Mesenchymal stem cell (in vitro differentiated cells and primary cell): ENCODE results near the gene RPS3A.

Source experiments
- DNase-seq: peaks from one replicate; pipeline ENCODE4 v3.0.0-alpha.2; 2013
- H2AFZ ChIP-seq: one replicate; pipeline ENCODE4 v1.6.1; 2013; ENCODE audit warnings: low read depth, mild to moderate bottlenecking, control low read depth, inconsistent platforms, low read length, moderate library complexity
- H2AK5ac ChIP-seq: 2 replicates; pipeline ENCODE4 v1.6.1; 2013; ENCODE audit warnings: low read length, moderate library complexity, mild to moderate bottlenecking, inconsistent platforms; ENCODE audit not compliant: severe bottlenecking
- H2BK120ac ChIP-seq: one replicate; pipeline ENCODE4 v1.6.1; 2013; ENCODE audit warnings: low read depth, mild to moderate bottlenecking, inconsistent platforms, low read length, moderate library complexity
- H2BK12ac ChIP-seq, 2 experiments: one replicate each; pipeline ENCODE4 v1.6.1; 2013; ENCODE audit warnings: inconsistent platforms in 2 of 2, low read length in 2 of 2, mild to moderate bottlenecking in 2 of 2, moderate library complexity in 2 of 2, control low read depth in 1 of 2
- H2BK15ac ChIP-seq: one replicate; pipeline ENCODE4 v1.6.1; 2013; ENCODE audit warnings: mild to moderate bottlenecking, low read depth, inconsistent platforms; ENCODE audit not compliant: poor library complexity, severe bottlenecking
- H2BK5ac ChIP-seq: 2 replicates; pipeline ENCODE4 v1.6.1; 2013; ENCODE audit warnings: low read depth, mild to moderate bottlenecking, low read length, control low read depth, inconsistent platforms; ENCODE audit not compliant: poor library complexity, severe bottlenecking
- H3K14ac ChIP-seq, 2 experiments: one replicate each; pipeline ENCODE4 v1.6.1; 2013; ENCODE audit warnings: inconsistent platforms in 2 of 2, low read length in 2 of 2, control low read depth in 1 of 2, mild to moderate bottlenecking in 1 of 2, moderate library complexity in 1 of 2
- H3K18ac ChIP-seq, 2 experiments: one replicate each; pipeline ENCODE4 v1.6.1; 2013; ENCODE audit warnings: inconsistent platforms in 2 of 2, low read length in 2 of 2, control low read depth in 1 of 2, low read depth in 1 of 2, mild to moderate bottlenecking in 1 of 2
- H3K23ac ChIP-seq, 2 experiments: one replicate each; pipeline ENCODE4 v1.6.1; 2013; ENCODE audit warnings: inconsistent platforms in 2 of 2, low read length in 2 of 2, mild to moderate bottlenecking in 2 of 2, moderate library complexity in 2 of 2, control low read depth in 1 of 2
- H3K27ac ChIP-seq: 2 replicates; pipeline ENCODE4 v1.5.1; 2013; ENCODE audit warnings: mild to moderate bottlenecking, moderate library complexity, low read length, control low read depth, inconsistent platforms; ENCODE audit not compliant: poor library complexity, severe bottlenecking
- H3K27me3 ChIP-seq, 2 experiments: 2 replicates each; pipeline versions ENCODE4 v1.6.1 to v1.7.0; 2013; ENCODE audit warnings: low read length in 2 of 2, mild to moderate bottlenecking in 2 of 2, moderate library complexity in 2 of 2, control low read depth in 1 of 2, inconsistent platforms in 1 of 2; ENCODE audit not compliant: control insufficient read depth in 1 of 2, insufficient read depth in 1 of 2
- H3K36me3 ChIP-seq, 2 experiments: 2 replicates each; pipeline versions ENCODE4 v1.6.1 to v1.7.0; 2013; ENCODE audit warnings: low read length in 2 of 2, control low read depth in 1 of 2, inconsistent platforms in 1 of 2, low read depth in 1 of 2, mild to moderate bottlenecking in 1 of 2; ENCODE audit not compliant: insufficient read depth in 2 of 2, control insufficient read depth in 1 of 2
- H3K4ac ChIP-seq, 2 experiments: one replicate each; pipeline ENCODE4 v1.6.1; 2013; ENCODE audit warnings: inconsistent platforms in 2 of 2, low read length in 2 of 2, mild to moderate bottlenecking in 2 of 2, moderate library complexity in 2 of 2, control low read depth in 1 of 2, low read depth in 1 of 2
- H3K4me1 ChIP-seq: 2 replicates; pipeline ENCODE4 v1.6.1; 2013; ENCODE audit warnings: low read depth, low read length, control low read depth; ENCODE audit not compliant: control insufficient read depth, insufficient read depth
- H3K4me2 ChIP-seq: 2 replicates; pipeline ENCODE4 v1.6.1; 2013; ENCODE audit warnings: low read length, mild to moderate bottlenecking, inconsistent platforms; ENCODE audit not compliant: poor library complexity, severe bottlenecking
- H3K4me3 ChIP-seq, 2 experiments: 2 replicates each; pipeline versions ENCODE4 v1.5.1 to v1.7.0; 2013; ENCODE audit warnings: low read length in 2 of 2, mild to moderate bottlenecking in 2 of 2, control low read depth in 1 of 2, low read depth in 1 of 2; ENCODE audit not compliant: insufficient read depth in 1 of 2
- H3K79me1 ChIP-seq: replicated peaks from 2 replicates; pipeline ENCODE4 v1.6.1; 2013; ENCODE audit warnings: mild to moderate bottlenecking, control low read depth, low read length, inconsistent platforms; ENCODE audit not compliant: poor library complexity, severe bottlenecking
- H3K9ac ChIP-seq: 2 replicates; pipeline ENCODE4 v1.7.0; 2013; ENCODE audit warnings: mild to moderate bottlenecking, low read length, moderate library complexity
- H3K9me3 ChIP-seq: 2 replicates; pipeline ENCODE4 v1.7.0; 2013; ENCODE audit warnings: mild to moderate bottlenecking, low read length; ENCODE audit not compliant: control insufficient read depth
- H4K8ac ChIP-seq: one replicate; pipeline ENCODE4 v1.6.1; 2013; ENCODE audit warnings: inconsistent platforms, mild to moderate bottlenecking, low read length, moderate library complexity
- H4K91ac ChIP-seq: one replicate; pipeline ENCODE4 v1.6.1; 2013; ENCODE audit warnings: mild to moderate bottlenecking, low read length, inconsistent platforms
- WGBS: methylation state at CpG from one replicate; pipeline ENCODE4 v1.1.7; 2013; ENCODE audit warnings: mixed read lengths; 5-methylcytosine and 5-hydroxymethylcytosine counted together

The RPS3A gene

GRCh38 chr4:151095142-151095541 lies 4.3 kb upstream of the RPS3A start:
- H3K27ac ChIP-seq: no peak overlapping the region
- H3K4ac ChIP-seq: no peak overlapping the region
- H3K9ac ChIP-seq: no peak overlapping the region
- no peaks in the 10 kb centered on the region for H3K36me3 ChIP-seq
- H3K14ac ChIP-seq: no peak overlapping the region
- DNase-seq: no peak
- no peak overlapping the region for H4K91ac ChIP-seq
- H3K4me2 ChIP-seq: no peak overlapping the region
- H2BK12ac ChIP-seq: no peak overlapping the region
- no peaks in the 10 kb centered on the region for H3K27me3 ChIP-seq
- no peak overlapping the region for H2BK5ac ChIP-seq
- no peak overlapping the region for H2AFZ ChIP-seq
- H3K79me1 ChIP-seq: no peaks in the 10 kb centered on the region
- no peak overlapping the region for H3K23ac ChIP-seq
- 100% methylated on average over 1 of the region's 3 CpGs for WGBS
- H3K9me3 ChIP-seq: no peaks in the 10 kb centered on the region
- H4K8ac ChIP-seq: no peak overlapping the region
- H2BK15ac ChIP-seq: no peak overlapping the region
- H3K4me1 ChIP-seq: peaks cover 1% of the 10 kb centered on the region
- H3K4me3 ChIP-seq: no peak overlapping the region
- H2AK5ac ChIP-seq: no peak overlapping the region
- H2BK120ac ChIP-seq: no peak overlapping the region
- H3K18ac ChIP-seq: no peak overlapping the region

DNA sequence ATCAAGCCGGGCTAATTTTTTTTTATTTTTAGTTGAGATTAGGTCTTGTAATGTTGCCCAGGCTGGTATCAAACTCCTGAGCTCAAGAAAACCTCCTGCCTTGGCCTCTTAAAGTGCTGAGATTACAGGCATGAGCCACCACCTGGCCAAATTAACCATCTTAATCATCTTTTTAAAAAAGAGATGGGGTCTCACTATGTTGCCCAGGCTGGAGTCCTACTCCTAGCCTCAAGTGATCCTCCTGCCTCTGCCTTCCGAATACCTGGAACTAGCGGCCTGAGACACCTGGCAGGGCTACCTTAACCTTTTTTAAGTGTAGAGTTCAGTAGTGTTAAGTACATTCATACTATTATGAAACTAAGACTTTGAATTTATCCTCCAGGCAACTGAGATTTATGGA lies 1.7 kb upstream of the RPS3A start:
- WGBS: no CpG with 5 or more reads among the region's 3 CpGs
- H3K4ac ChIP-seq: no peak overlapping the region
- DNase-seq: no peak
- H2BK15ac ChIP-seq: no peak overlapping the region
- H3K9ac ChIP-seq: no peak overlapping the region
- no peak overlapping the region for H2BK5ac ChIP-seq
- no peak overlapping the region for H2AK5ac ChIP-seq
- no peak overlapping the region for H2BK120ac ChIP-seq
- no peak overlapping the region for H3K18ac ChIP-seq
- H3K27me3 ChIP-seq: no peaks in the 10 kb centered on the region
- H3K4me1 ChIP-seq: peaks cover 1% of the 10 kb centered on the region
- H3K9me3 ChIP-seq: no peaks in the 10 kb centered on the region
- H3K23ac ChIP-seq: no peak overlapping the region
- no peak overlapping the region for H4K8ac ChIP-seq
- H2BK12ac ChIP-seq: no peak overlapping the region
- H3K14ac ChIP-seq: no peak overlapping the region
- no peak overlapping the region for H2AFZ ChIP-seq
- no peak overlapping the region for H4K91ac ChIP-seq
- no peak overlapping the region for H3K4me2 ChIP-seq
- H3K36me3 ChIP-seq: peaks cover 0 to 24% of the 10 kb centered on the region in 2 experiments
- H3K4me3 ChIP-seq: no peak overlapping the region
- no peaks in the 10 kb centered on the region for H3K79me1 ChIP-seq
- no peak overlapping the region for H3K27ac ChIP-seq

GRCh38 chr4:151098979-151099228 lies 524 bp upstream of the RPS3A start:
- peak overlapping the region in 1 of 2 experiments; percentile 78 for H3K4ac ChIP-seq
- H2AFZ ChIP-seq: peak overlapping the region; percentile 86
- no peak overlapping the region for H2BK5ac ChIP-seq
- H2BK12ac ChIP-seq: peak overlapping the region in 1 of 2 experiments; percentile 73
- 47% methylated on average over 8 of the region's 8 CpGs for WGBS
- peaks cover 5 to 35% of the 10 kb centered on the region in 2 experiments for H3K36me3 ChIP-seq
- no peaks in the 10 kb centered on the region for H3K79me1 ChIP-seq
- peak overlapping the region; percentile 40 for H3K4me2 ChIP-seq
- H3K9ac ChIP-seq: peak overlapping the region; percentile 98
- H3K18ac ChIP-seq: peak overlapping the region in 1 of 2 experiments; percentile 69
- peak overlapping the region in 1 of 2 experiments; percentile 99 for H3K4me3 ChIP-seq
- H4K91ac ChIP-seq: no peak overlapping the region
- DNase-seq: no peak
- H2AK5ac ChIP-seq: no peak overlapping the region
- peak overlapping the region; percentile 90 for H4K8ac ChIP-seq
- H3K14ac ChIP-seq: no peak overlapping the region
- H2BK120ac ChIP-seq: no peak overlapping the region
- H2BK15ac ChIP-seq: no peak overlapping the region
- H3K23ac ChIP-seq: no peak overlapping the region
- H3K27me3 ChIP-seq: no peaks in the 10 kb centered on the region
- H3K4me1 ChIP-seq: peaks cover 1% of the 10 kb centered on the region
- peak overlapping the region; percentile 17 for H3K27ac ChIP-seq
- no peaks in the 10 kb centered on the region for H3K9me3 ChIP-seq

- Histone ChIP-seq H2AK5ac (peak overlapping the region; percentile 2), H3K36me3 (peaks cover 5 to 46% of the 10 kb centered on the region in 2 experiments), H3K27me3 (no peaks in the 10 kb centered on the region), H2BK15ac (peak overlapping the region; percentile 15), H3K9me3 (no peaks in the 10 kb centered on the region), H3K79me1 (no peaks in the 10 kb centered on the region), H3K4me3 (peak overlapping the region; percentile 82 to 99), H2BK12ac (no peak overlapping the region), H3K23ac (peak overlapping the region in 1 of 2 experiments; percentile 73), H2BK120ac (no peak overlapping the region), H3K18ac (peak overlapping the region; percentile 90 to 94), H4K91ac (peak overlapping the region; percentile 48), H3K4me1 (peaks cover 1% of the 10 kb centered on the region), H2BK5ac (no peak overlapping the region), H3K4me2 (peak overlapping the region; percentile 39), H3K14ac (peak overlapping the region in 1 of 2 experiments; percentile 88), H4K8ac (peak overlapping the region; percentile 90), H3K27ac (peak overlapping the region; percentile 78), H3K4ac (peak overlapping the region; percentile 50 to 57), H3K9ac (peak overlapping the region; percentile 98), H2AFZ (no peak overlapping the region)
- DNase-seq: no peak
- under 1% methylated on average over 12 of the region's 13 CpGs for WGBS
Measured at GRCh38 chr4:151099976-151100417, 569 bp downstream of the RPS3A start.
